ENCODE results near the gene HOXD13.

The HOXD13 gene

DNA sequence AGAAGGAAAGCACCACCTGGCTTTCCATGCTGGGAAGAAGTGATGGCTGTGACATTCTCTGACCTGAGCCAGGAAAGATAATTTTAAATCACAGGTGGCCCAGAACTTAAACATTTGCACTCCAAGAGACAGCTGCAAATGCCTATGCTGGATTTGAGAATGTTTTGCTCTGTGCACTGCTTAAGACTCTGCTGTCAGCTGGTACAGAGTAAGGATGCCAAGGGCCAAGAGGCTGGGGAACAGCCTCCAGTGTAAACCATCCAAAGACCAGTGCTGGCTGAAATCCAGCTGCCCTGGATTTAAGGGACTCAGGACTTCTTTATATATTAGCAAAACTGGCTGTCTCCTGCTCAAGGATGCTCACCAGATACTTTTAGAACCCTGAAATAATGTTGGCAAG, 40.9 kb downstream of the HOXD13 start:
- no peak for DNase-seq

- DNase-seq: no peak
These were observed 41.5 kb downstream of the HOXD13 start for GRCh38 chr2:176134035-176134434.

DNA sequence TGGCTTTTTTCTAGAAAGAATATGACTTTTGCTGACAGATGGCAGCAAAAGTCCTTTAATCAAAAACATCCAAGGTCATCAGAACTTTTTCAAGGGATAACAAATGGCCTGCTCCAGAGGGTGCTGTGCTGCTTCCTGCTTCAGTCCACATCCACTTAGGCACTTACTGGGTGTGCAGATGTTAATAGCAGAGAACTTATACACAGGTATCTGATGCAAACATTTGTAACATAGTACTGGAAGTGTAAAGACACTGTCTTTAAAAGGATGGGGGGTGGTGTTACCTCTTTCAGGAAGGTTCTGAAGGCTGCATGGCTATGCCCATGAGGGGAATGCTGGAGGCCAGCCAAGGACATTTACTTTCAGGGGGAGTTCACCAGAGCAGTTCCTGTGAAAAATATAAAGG, 42.5 kb downstream of the HOXD13 start:
- DNase-seq: no peak

- no peak for DNase-seq
These were observed 44.1 kb downstream of the HOXD13 start for GRCh38 chr2:176136374-176137251.

GRCh38 chr2:176137252-176137580, 44.7 kb downstream of the HOXD13 start:
- DNase-seq: no peak

DNA sequence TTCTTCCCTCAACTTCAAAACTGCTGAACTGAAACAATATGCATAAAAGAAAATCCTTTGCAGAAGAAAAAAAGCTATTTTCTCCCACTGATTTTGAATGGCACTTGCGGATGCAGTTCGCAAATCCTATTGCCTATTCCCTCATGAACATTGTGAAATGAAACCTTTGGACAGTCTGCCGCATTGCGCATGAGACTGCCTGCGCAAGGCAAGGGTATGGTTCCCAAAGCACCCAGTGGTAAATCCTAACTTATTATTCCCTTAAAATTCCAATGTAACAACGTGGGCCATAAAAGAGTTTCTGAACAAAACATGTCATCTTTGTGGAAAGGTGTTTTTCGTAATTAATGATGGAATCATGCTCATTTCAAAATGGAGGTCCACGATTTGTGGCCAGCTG, 45.4 kb downstream of the HOXD13 start:
- DNase-seq: no peak

GRCh38 chr2:176138526-176138922, 46.0 kb downstream of the HOXD13 start:
- DNase-seq: no peak

DNA sequence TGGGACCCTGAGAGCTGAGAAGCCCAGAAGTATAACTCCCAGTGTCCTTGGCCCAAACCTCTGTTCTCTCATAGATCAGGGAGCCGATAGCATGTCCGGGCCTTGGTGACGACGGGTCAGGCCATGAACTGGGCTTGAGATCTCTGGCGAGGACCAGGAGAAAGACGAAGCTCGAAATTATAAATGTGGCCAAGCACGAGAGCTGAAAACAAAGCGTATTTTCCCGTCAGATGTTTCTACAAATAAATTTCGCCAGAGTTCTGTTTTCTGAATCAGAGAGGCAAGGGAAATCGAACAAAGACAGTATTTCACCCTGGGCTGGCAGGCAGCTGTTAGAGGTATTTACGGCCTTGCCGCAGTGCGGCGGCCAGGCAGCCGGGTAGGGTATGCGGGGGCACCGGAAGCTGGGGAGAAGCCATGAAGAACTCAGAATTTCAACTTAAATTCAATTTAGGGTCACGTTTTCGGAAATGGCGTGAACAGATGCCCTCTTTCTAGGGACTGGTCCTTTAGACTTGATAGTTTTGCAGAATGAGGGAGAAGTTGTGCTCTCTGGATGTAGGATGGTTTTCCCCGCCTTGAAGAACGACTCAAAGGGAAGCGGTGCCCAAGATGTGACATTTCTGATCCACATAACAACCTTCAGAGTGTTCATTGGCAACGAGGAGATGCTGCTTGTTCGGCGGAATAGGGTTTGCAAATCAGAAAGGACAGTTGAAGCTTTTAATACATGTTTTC, 46.6 kb downstream of the HOXD13 start:
- DNase-seq: no peak

DNA sequence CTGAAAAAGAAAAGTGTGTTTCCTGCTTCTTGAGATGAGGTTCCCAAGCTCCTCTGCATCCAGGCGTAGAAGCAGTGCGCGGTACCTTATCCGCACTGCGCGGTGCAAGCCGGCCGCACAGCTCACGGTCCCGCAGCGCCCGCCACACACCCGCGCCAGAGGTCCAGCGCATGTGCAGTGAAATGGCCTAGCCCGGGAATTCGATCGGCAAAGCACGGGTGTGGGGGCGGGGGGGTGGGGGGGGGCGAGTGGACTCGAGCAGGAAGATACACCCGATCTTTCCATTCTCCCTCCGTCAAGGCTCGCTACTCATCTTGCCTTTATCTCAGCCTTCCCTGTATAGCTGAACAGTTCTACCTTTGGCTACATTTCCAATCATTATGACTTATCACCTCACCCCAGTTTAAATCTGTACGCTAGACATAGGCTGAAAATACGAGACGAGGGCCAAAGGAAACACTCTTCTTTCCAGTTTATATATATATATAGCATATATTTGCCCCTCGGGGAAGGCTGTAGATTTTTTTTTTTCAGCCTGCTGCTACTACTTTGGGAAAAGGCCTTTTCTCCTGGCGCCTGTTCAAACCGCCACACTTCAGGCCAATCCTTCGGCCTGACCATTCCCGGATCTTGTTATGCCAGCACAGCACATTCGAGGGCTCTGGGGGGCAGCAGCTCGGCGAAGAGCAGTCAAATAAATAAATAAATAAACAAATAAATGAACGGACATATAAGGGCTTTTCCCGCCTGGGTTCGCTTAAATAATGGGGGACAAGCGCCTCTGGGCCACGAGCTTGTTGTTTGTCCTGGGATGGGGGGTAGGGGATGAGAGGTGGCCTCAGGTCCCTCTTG, 47.4 kb downstream of the HOXD13 start:
- DNase-seq: no peak

DNA sequence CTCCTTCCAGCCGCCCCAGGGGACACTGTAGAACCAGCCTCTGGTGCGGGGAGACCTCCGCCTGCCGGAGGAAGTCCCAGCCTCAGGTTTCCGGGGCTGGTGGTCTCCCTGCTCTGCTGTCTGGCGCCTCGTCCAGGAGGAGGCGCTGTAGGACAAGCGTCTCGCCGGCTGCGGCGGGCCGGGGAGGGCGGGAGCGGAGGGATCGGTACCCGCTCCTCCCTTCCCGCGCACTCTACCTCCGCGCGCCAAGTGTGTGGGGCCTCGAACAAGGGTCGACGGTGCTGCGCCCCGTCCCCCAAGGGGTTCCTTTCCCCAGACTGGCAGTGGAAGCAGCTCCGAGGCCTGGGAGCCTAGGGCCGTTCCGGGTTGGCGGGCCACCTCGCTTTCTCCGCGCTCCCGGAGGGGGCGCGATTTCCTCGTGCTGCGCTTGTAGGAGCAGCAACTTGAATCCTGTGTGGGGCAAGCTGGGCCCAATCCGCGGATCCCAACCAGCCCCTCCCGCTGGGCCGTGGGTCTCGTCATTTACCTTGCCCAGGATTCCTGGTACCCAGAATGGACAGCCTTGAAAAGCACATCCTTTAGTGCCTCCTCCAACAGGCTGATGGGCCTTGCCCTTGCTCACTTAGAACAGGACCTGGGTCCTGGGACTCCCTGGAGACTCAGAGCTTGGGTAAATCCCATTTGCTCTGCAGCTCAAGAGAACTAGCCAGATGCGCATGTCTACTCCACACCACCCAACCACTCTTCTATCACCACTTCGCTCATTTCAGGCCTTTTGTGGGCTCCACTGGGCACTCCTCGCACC, 48.2 kb downstream of the HOXD13 start:
- peak; percentile 66 for DNase-seq

DNA sequence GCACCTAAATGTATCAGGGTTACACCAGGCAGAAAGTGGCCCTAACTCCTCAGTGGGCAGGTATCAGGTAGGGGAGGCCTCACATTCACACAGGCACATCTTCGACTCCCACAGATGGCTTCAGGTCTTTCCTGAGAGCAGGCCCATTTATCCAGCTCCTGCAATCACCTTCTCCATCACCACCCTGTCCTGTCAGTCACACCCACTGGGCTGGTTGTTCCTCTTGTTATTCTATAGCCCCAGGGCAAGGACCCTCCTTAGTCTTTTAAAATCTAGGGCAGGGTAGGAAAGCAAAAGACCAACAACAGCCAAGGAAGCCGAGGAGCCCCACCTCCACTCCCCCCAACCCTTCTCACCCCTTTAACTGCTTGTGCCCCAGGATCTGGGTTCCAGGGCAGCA, 49.8 kb downstream of the HOXD13 start:
- DNase-seq: no peak
